ENCODE data around the gene RANGAP1. TPM values are rescaled to one million over a fixed set of nuclear protein-coding genes. Genes with fewer than 3 reads are reported as not detected.
A peak's percentile ranks its signal among the peaks of the same experiment; 100 is the strongest.

Gene RANGAP1
- total and polyA plus RNA-seq, 2 of the 13 experiments (the other 11 are each of a cell fraction or from before 2014, with no cell fraction given), result 51.8 to 83.9 TPM

DNA sequence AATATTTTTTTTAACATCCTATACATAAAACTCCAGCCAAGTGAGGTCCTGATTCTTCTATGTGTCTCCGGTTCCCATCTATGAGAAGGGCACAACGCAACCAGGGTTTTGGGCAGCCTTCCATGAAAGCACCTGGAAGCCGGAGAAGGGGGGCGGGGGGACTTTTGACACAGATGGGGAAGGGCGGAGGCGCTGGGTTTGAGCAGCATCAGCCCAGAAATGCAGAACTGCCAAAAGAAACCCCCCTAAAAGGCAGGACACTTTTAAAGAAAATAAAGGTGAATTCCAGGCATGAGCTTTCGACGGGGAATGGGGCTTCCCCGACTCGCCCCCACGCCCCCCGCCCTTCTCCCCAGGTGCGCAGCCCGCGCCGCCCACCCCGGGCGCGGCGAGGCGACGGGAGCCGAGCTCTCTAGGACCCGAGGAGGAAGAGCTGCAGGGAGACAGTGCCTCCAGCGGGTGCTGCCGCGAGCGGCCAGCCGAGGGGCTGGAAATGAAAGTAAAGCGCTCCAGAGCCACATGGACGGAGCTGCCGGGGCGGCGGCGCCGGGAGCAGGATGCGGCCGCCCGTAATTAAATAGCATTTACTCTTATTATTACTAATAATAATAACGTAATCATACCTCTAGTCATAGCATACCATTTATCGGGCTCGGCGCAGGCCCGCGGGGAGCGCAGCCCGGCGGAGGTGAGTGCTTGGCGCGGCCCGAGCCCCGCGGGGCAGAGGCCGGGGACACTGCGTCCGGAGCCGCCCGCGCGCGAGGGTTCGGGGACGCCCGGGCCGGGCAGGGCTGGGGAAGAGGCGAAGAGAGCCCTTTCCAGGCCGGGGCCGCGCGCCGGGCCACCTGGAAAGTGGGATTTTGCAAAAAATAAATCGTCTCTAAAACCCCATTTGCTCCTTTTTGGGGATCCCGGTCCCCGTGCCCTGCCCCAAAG, 15.4 kb upstream of the RANGAP1 start, which contains the start of gene ZC3H7B (continued):
- no peak for TF ChIP-seq ZSCAN31 (CRISPR knock-in tag; IDR thresholded peaks at IDR 0.05; ENCODE audit: low read depth)
- TF ChIP-seq ZBTB21 (CRISPR knock-in tag; IDR thresholded peaks at IDR 0.05), result no peak
- no peak for TF ChIP-seq SOX13 (IDR thresholded peaks at IDR 0.05)
- peak in 1 of 2 experiments; percentile 31; a peak in 1 of 4 replicates for TF ChIP-seq SOX13 (CRISPR knock-in tag; conservative IDR thresholded peaks at IDR 0.05 in 1 of 2, IDR thresholded peaks at IDR 0.05 in 1 of 2)
- TF ChIP-seq CHCHD3 (CRISPR knock-in tag; IDR thresholded peaks at IDR 0.05), result no peak
- TF ChIP-seq CBFB (CRISPR knock-in tag; IDR thresholded peaks at IDR 0.05), result 0 out of 2 replicates have a peak, but pooled peaks have one; percentile 24
- no peak for TF ChIP-seq RBM39 (IDR thresholded peaks at IDR 0.05; ENCODE audit: low read depth, low read length, poor library complexity, severe bottlenecking)
- TF ChIP-seq, protein P1, sequence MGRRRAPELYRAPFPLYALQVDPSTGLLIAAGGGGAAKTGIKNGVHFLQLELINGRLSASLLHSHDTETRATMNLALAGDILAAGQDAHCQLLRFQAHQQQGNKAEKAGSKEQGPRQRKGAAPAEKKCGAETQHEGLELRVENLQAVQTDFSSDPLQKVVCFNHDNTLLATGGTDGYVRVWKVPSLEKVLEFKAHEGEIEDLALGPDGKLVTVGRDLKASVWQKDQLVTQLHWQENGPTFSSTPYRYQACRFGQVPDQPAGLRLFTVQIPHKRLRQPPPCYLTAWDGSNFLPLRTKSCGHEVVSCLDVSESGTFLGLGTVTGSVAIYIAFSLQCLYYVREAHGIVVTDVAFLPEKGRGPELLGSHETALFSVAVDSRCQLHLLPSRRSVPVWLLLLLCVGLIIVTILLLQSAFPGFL (CRISPR knock-in tag; IDR thresholded peaks at IDR 0.05), result no peak
- TF ChIP-seq, protein P2, sequence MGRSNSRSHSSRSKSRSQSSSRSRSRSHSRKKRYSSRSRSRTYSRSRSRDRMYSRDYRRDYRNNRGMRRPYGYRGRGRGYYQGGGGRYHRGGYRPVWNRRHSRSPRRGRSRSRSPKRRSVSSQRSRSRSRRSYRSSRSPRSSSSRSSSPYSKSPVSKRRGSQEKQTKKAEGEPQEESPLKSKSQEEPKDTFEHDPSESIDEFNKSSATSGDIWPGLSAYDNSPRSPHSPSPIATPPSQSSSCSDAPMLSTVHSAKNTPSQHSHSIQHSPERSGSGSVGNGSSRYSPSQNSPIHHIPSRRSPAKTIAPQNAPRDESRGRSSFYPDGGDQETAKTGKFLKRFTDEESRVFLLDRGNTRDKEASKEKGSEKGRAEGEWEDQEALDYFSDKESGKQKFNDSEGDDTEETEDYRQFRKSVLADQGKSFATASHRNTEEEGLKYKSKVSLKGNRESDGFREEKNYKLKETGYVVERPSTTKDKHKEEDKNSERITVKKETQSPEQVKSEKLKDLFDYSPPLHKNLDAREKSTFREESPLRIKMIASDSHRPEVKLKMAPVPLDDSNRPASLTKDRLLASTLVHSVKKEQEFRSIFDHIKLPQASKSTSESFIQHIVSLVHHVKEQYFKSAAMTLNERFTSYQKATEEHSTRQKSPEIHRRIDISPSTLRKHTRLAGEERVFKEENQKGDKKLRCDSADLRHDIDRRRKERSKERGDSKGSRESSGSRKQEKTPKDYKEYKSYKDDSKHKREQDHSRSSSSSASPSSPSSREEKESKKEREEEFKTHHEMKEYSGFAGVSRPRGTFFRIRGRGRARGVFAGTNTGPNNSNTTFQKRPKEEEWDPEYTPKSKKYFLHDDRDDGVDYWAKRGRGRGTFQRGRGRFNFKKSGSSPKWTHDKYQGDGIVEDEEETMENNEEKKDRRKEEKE (IDR thresholded peaks at IDR 0.05), result no peak
- TF ChIP-seq KDM5B (CRISPR knock-in tag; IDR thresholded peaks at IDR 0.05; ENCODE audit: borderline replicate concordance), result 0 out of 2 replicates have a peak, but pooled peaks have one; percentile 27
- TF ChIP-seq RFXANK (CRISPR knock-in tag; IDR thresholded peaks at IDR 0.05), result no peak
- peak; percentile 77 for TF ChIP-seq POLR2AphosphoS5 (IDR thresholded peaks at IDR 0.05; ENCODE audit: low read depth, low read length)
- TF ChIP-seq, protein P3, sequence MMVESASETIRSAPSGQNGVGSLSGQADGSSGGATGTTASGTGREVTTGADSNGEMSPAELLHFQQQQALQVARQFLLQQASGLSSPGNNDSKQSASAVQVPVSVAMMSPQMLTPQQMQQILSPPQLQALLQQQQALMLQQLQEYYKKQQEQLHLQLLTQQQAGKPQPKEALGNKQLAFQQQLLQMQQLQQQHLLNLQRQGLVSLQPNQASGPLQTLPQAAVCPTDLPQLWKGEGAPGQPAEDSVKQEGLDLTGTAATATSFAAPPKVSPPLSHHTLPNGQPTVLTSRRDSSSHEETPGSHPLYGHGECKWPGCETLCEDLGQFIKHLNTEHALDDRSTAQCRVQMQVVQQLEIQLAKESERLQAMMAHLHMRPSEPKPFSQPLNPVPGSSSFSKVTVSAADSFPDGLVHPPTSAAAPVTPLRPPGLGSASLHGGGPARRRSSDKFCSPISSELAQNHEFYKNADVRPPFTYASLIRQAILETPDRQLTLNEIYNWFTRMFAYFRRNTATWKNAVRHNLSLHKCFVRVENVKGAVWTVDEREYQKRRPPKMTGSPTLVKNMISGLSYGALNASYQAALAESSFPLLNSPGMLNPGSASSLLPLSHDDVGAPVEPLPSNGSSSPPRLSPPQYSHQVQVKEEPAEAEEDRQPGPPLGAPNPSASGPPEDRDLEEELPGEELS (CRISPR knock-in tag; IDR thresholded peaks at IDR 0.05), result no peak
- TF ChIP-seq ZSCAN21 (CRISPR knock-in tag; IDR thresholded peaks at IDR 0.05; ENCODE audit: borderline replicate concordance), result 0 out of 2 replicates have a peak, but pooled peaks have one; percentile 14
- no peak for TF ChIP-seq CCDC6 (CRISPR knock-in tag; IDR thresholded peaks at IDR 0.05)
- TF ChIP-seq KDM3A (CRISPR knock-in tag; IDR thresholded peaks at IDR 0.05; ENCODE audit: low read depth), result peak; percentile 76; the same call in 1 of the 2 replicates
- TF ChIP-seq MYC (CRISPR knock-in tag; IDR thresholded peaks at IDR 0.05; ENCODE audit: borderline replicate concordance), result peak; percentile 90
- TF ChIP-seq, protein P4, sequence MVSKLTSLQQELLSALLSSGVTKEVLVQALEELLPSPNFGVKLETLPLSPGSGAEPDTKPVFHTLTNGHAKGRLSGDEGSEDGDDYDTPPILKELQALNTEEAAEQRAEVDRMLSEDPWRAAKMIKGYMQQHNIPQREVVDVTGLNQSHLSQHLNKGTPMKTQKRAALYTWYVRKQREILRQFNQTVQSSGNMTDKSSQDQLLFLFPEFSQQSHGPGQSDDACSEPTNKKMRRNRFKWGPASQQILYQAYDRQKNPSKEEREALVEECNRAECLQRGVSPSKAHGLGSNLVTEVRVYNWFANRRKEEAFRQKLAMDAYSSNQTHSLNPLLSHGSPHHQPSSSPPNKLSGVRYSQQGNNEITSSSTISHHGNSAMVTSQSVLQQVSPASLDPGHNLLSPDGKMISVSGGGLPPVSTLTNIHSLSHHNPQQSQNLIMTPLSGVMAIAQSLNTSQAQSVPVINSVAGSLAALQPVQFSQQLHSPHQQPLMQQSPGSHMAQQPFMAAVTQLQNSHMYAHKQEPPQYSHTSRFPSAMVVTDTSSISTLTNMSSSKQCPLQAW (CRISPR knock-in tag; IDR thresholded peaks at IDR 0.05), result peak; percentile 39; the same call in 1 of the 2 replicates
- TF ChIP-seq SNRNP70 (IDR thresholded peaks at IDR 0.05; ENCODE audit: low read depth, low read length), result no peak
- TF ChIP-seq POLR2A (IDR thresholded peaks at IDR 0.05; ENCODE audit: insufficient read depth in 1 of 2, low read depth in 2 of 2, low read length in 2 of 2), result peak; percentile 69 to 90
- TF ChIP-seq, protein P5, sequence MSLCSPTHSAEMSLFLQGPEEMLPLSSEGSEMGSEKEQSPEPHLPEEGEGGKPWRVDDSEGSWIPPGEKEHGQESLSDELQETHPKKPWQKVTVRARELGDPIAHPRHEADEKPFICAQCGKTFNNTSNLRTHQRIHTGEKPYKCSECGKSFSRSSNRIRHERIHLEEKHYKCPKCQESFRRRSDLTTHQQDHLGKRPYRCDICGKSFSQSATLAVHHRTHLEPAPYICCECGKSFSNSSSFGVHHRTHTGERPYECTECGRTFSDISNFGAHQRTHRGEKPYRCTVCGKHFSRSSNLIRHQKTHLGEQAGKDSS (CRISPR knock-in tag; IDR thresholded peaks at IDR 0.05; ENCODE audit: borderline replicate concordance, low read depth), result no peak
